ENCODE data around the gene HDAC1.
A peak's percentile ranks its signal among the peaks of the same experiment; 100 is the strongest.

The HDAC1 gene

DNA sequence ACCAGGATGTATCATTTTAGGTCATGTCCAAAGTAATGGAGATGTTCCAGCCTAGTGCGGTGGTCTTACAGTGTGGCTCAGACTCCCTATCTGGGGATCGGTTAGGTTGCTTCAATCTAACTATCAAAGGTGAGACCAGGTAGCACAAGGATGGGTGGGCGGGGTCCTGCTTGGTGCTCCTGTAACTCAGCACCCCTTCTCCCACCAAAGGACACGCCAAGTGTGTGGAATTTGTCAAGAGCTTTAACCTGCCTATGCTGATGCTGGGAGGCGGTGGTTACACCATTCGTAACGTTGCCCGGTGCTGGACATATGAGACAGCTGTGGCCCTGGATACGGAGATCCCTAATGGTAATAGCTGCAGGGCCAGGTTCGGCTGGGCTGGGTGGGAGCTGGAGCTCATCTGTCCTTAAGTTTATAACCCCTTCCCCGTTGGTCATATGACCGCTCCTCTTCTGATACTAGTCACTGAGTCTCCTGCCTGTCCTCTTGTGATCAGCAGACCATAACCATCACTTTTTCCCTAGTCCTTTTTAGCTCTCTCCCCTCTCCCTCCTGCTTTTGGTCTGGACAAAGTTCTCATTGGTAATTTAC lies 38.8 kb downstream of the HDAC1 start:
- DNase-seq = no peak

DNA sequence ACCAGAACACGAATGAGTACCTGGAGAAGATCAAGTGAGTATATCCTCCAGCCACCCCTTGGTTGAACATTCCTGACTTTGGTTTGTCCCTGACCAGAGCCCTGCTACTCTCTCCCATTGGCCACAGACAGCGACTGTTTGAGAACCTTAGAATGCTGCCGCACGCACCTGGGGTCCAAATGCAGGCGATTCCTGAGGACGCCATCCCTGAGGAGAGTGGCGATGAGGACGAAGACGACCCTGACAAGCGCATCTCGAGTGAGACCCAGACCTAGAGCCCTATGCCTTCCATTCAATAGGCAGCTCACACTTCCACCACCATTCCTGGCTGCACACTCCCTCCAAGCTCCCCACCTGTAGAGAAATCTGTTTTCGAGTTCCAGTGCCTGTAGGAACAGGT lies 39.7 kb downstream of the HDAC1 start:
- DNase-seq = no peak

DNA sequence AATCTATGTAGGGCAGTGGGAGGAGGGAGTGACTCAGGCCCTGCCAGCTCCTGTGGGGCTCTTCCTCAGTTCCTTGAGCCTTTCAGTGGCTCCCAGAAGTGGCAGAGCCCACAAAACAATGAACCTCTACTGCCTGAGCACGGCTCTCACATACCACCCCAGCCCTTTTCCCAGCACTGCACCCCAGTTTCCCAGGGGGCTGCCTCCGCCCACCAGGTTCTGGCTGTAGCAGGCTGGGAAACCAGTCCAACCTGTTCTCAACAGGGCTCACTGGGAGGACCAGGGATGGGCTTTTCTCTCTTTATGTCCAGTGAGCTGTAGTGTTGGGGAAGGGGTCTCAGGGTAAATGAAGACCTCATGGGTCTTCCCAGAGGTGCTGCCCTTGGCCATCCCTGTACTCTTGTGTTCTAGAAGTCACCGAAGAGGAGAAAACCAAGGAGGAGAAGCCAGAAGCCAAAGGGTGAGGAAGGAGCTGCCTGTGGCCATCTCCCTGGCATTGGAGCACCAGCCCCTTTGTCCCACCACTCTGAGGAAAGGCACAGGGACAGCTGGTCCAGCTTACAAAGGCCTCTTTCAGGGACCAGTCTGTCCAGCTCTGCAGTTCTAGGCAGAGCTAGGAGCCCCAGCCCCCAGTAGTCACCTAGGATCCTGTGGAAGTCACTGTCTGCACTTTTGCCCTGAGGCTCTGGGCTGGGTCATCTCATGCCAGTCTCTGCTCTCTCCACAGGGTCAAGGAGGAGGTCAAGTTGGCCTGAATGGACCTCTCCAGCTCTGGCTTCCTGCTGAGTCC lies 40.6 kb downstream of the HDAC1 start:
- peak; percentile 90 for DNase-seq

DNA sequence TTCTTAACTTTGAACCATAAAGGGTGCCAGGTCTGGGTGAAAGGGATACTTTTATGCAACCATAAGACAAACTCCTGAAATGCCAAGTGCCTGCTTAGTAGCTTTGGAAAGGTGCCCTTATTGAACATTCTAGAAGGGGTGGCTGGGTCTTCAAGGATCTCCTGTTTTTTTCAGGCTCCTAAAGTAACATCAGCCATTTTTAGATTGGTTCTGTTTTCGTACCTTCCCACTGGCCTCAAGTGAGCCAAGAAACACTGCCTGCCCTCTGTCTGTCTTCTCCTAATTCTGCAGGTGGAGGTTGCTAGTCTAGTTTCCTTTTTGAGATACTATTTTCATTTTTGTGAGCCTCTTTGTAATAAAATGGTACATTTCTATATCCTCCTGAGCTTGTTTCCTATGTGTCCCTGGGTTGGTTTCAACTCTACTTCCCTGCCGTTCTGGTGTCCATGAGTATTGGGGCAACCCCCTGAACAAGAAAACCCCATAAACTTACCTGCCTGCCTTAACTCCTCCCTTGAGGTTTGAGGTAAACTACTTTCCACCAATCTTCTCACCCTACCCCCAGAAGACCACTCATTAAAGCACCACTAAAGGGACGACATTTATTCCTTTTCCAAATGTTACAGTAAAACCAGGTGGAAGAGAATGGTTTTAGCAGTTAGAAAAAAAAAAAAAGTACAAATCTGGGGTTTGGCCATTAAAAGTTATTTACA lies 41.5 kb downstream of the HDAC1 start:
- DNase-seq = no peak

DNA sequence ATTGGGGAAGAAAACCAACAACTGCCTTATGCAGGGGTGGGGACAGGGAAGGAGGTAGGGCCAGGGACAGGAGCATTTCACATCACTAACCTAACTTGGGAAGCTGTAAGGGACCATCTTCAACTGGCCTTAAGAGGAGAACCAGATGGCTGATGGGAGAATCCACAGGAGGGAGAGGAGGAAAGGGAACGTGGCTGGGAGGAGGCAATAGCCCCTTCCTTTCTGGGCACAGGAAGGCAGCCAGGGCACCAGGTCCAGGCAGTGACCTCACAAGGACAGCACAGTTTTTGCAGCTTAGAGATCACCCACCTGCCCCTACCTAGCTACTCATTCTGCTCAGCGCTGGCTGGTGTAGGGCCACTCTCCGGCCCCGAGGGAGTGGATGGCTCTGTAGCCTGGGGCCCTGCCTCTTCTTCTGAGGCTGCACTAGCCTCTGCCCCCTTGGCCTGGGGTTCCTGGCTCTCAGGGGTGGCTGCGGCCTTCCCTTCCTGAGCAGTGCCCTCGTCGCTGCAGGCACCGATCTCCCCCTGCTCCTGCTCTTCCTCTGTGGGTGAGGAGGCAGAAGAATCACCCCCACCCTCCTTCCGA lies 42.5 kb downstream of the HDAC1 start:
- no peak for DNase-seq

DNA sequence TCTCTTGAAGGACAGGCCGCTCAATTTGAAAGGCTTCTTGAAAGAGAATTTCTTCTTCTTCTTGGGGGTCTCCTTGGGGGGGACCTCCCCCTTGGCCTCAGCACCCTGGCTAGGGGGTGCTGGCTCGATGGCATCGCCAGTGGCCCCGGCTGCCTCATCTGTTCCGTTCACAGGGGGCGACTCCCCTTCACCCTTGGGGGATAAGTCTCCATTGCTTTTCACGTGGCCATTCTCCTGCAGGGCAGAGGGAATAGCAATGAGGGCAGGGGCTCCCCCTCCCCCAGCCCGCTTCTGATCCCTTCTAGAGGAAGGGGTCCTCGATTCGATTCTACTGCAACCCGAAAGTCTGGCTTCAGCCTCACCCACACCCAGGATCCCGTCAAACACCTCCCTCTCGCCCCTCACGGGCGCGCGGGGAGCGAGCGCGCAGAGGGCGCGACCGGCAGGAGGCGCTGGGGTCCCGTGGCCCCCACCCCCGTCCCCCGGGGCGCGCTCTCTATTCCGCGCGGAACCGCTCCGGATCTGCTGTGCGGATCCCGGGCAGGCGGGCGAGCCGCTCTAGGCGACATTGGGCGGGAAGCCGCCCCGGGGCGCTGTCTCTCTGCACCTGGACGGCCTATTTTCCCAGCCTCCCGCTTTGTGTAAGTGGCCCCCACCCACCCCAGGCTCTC lies 43.1 kb downstream of the HDAC1 start:
- DNase-seq = no peak

DNA sequence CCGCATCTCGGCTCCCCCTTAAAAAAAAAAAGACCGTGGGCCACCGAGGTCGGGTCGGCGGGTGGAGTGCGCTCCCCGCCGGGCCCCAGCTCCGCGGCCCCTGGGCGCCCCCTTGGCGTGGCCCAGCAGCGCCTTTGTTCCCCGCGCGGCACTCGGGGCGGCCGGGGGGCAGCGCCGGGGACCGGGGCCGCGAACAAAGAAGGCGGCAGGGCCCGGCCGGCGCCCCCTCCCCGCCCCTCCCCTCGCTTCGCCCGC lies 43.6 kb downstream of the HDAC1 start:
- DNase-seq = no peak

DNA sequence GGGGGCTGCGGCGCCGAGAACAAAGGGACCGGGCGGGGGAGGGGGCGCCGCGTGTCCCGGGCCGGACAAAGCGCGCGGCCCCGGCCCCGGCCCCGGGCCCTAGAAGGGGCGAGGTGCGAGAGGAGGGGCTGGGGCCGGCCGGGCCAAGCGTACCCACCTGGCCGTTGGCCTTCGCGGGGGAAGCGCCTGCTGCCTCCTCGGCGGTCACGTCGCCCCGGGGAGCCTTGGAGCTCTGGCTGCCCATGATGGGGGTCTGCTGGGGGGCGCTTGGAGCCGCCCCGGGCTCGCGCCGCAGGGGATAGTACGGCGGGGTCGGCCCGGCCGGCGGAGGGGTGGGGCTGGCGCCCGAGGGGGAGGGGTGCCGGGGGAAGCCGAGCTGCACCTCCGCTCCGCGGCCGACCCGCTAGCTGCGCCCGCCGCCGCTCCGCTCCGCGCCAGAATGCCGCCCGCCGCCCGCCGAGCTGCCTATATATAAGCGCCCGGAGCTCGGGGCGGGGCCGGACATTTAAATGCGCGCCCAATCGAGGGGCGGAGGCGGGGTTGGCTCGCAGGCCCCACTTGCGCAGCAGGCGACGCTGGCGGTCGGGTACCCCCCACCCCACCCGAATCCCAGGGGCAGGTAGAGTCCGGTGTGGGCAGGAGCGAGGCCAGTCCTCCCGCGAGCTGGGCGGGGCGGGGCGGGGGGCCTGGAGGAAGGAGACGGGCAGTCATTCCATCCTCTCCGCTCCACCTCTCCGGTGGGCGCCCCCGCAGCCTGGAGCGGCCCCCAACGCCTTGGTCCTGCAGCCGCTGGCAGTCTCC lies 44.1 kb downstream of the HDAC1 start, which contains the start of gene MARCKSL1:
Gene MARCKSL1, minus strand, starts transcription at position 444 of the 801 bp plus-strand sequence. Its CDS starts 200 bp downstream, at position 244.
- DNase-seq = peak; percentile 95

DNA sequence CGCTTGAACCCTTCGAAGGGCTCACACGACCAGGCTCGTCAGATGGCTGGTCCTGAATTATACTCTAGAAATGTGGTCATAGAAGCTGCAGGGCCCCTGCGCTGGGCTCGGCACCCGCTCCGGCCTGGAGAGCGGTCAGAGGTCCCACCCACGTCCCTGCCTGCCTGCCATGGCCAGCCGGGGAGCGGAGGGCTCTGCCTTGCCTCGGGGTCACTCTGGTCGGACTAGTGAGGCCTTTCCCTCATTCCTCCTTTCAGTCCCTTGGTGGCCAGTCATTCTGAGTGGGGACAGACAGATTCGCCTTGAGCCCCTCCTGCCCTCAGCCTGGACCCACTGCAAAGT lies 44.7 kb downstream of the HDAC1 start:
- DNase-seq = no peak

DNA sequence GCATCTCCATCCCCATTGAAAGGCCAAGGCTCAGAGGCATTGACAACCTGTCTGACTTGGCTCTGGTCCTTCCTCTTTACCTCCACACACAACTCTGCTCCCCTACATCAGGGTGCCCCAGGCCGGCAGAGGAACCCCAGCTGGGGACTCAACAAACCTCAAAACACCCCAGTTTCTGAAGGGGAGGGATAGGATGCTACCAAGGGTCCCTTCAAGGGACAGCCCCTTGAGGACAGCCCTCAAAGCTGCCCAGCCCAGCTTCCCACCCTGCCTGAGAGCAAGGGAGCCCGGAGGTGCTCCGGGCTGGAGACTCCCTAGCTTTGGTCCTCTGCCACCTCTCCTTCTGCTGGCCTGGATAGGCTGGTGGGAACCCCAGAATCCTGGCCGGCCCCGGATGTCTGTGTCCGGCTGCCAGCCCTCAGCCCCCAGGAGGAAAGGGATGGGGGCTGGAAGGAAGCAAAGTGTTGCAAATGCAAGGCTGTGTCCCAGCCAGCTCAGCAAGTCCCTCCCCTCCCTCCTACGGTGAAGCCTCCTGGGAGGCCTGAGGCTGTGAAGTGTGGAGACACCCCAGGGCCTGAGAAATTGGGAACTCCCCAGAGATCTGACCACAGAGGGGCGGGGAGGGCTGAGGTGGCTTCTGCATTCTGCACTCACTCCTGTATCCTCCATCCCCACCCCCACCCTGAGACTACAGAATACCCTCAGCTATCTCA lies 45.2 kb downstream of the HDAC1 start:
- DNase-seq = peak; percentile 77

DNA sequence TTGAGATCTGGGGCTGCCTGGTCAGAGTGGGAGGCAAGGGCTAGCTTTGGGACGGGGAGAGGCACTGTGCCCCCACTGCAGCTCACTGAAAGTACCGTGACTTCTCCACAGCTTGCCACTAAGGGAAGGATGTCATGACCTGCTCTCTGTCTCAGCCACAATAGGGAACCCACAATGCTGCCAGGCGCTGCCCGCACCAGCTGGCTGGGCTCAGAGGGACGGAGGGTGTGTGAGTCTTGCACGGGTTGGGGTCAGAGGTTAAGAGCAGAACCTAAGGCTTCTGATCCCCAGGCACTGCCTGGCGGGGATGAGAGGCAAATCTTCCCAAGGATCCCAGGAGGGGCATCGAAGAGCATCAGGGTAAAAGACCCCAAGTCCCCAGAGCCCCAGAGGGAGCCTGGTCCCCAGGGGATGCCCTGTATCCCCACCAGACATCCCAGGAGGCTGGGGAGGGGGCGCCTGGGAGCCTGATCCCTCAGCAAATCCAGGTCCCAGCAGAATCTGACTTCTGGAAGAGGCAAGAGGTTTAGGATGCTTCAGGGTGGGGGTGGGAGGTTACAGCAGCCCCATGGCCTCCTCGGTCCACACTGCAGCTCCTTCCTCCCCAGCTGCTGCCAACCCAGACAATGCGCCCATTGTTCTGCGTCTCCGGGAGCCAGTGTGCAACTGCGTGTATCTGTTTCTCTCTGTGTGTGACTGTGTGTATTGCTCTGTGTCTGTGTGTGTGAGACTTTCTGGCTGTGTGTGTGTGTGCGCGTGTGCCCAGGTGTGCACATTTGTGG lies 46.2 kb downstream of the HDAC1 start:
- DNase-seq = peak; percentile 94

DNA sequence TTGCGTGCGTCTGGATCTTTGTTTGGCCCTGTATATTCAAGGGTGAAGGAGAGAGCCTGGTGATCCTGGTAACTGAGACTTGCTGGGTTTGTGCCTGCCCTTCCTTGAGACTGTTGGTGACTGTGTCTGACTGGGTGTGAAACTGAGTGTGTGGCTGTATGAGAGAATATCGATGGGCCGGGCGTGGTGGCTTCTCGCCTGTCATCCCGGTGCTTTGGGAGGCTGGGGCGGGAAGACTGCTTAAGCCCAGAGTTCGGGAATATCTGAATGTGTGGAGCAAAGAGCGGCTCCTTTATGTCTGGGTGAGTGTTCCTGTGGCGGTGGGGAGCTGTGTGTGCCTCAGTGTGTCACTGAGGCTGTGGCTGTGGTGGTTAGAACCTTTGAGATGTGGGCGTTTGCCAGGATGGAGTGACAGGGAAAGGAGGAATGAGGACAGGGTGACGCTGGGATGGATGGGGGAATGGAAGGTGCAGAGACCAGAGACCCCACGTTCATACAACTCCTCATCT lies 46.8 kb downstream of the HDAC1 start:
- no peak for DNase-seq

DNA sequence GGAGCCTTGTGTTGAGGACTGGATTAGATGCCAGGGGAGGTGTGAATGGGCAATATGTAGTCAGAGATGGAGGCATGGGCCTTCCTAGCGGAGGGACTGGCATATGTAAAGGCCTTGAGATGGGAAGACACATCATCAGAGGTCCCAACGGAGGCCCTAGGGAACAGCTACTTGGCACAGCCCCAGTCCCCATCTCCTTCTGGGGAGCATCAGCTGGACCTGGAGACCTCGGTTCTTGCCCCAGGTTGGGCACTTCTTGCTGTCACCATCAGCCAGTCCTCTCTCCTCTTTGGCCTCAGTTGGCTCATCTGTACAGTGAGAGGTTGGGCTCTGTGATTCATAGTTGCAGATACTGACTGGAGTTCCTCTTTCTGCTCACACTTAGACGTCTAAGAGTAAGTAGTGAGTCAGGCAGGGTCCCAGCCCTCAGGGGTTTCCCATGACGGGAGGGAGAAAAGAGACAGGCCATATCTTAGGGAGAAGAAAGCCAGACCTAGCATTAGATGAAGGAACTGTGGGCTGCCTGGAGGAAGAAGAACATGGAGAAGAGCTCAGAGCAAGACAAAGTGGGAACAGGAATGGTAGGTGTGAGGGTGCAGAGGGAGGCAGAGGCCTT lies 47.6 kb downstream of the HDAC1 start:
- peak; percentile 96 for DNase-seq

DNA sequence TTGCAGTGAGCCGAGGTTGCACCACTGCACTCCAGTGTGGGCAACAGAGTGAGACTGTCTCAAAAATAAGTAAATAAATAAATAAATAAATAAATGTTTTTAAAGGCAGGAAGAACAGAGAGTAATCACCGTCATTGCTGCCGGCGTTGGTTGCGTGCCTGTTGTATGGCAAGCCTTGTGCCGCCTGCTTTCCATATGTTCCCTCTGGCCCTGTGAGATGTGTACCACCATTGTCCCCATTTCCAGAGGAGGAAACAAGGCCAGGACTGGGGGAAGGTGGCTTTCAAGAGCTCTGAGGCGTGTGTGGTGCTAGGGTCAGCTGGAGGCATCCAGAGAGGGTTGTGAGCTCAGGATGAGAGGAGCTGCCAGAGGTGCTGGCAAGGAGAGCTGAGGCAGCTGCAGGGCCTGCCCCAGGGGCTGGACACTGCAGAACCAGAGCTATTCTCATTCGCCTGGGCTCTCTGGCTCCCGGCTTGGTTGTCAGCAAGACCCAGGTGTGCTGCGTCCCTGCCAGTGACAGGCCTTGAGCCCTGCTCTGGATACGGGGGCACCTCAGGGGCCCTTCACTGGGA lies 49.4 kb downstream of the HDAC1 start:
- DNase-seq = peak; percentile 61

DNA sequence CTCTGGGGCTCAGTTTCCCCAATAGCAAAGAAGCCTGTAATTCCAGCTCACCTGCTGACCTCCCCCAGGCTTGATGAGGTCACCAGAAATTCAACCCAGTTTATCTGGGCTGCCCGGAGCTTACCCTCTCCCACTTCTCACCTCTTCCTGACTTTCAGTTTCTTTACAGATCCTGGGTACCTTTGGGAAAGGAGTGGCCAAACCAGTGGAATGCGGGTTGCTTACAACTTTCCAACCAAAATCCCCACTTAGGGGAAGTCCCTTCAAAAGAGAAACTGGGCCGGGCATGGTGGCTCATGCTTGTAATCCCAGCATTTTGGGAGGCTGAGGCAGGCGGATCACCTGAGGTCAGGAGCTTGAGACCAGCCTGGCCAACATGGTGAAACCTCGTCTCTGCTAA lies 50.1 kb downstream of the HDAC1 start:
- DNase-seq = peak; percentile 49

DNA sequence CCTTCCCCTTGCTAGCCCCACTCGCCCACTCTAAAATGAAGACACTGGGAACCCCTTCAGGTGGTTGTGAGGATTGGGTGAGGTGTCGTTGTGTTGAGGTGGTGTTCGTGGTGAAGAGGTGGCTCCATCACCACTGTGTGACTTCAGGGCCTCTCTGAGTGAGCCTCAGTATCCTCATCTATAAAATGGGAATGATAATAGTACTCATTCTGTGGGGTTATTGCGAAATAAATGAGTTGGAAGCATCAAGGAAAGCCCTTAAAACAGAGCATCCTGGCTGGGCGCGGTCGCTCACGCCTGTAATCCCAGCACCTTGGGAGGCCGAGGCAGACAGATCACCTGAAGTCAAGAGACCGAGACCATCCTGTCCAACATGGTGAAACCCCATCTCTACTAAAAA lies 50.8 kb downstream of the HDAC1 start:
- no peak for DNase-seq

DNA sequence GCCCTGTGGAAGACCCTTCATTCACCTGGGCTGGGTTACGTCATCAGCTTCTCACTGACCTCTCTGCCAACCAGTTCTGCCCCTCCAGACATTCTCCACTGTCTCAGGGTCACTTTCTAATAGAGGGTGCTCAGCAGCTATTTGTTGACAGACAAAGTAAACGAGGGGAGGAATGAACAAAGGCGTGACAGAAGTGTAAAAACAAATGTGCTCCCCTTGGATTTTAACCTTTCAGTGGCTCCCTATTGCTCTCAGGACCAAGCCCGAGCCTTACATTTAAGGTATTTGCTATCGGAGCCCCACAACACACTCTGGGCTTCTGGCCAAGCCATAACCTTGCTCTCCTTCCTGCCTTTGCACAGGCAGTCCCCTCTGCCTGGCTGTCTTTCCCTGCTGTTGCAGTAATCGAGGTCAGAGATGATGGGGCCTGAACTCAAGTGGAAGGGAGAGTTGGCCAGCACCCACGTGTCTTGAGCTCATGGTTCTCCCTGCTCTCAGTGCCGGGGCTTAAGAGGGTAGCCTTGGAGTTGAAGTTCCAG lies 53.5 kb downstream of the HDAC1 start:
- DNase-seq = no peak

DNA sequence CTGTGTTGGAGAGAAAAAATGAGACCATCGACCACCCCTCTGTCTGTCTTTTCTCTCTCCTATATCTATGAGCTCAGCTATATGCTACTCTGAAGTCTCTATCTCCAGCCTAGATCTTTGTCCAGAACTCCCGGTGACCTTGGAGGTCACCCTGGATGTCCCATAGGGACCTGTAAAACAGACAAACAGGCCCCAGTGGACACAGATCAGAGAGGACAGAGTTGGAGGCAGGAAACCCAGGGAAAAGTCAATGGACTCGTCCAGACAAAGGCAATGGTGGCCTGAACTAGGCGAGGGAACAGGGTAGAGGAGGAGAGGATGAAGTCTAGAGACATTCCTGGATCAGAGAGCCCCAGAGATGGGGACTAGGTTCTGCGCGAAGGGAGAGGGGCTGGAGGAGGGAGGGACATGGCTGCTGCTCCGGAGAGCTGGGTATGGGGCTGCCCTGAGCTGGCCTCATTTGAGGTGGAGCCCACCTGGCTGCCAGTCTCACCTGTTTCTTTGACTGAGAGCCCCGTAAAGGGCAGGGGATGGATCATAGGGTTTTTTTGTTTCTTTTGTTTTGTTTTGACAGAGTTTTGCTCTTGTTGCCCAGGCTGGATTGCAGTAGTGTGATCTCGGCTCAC lies 54.8 kb downstream of the HDAC1 start:
- no peak for DNase-seq

DNA sequence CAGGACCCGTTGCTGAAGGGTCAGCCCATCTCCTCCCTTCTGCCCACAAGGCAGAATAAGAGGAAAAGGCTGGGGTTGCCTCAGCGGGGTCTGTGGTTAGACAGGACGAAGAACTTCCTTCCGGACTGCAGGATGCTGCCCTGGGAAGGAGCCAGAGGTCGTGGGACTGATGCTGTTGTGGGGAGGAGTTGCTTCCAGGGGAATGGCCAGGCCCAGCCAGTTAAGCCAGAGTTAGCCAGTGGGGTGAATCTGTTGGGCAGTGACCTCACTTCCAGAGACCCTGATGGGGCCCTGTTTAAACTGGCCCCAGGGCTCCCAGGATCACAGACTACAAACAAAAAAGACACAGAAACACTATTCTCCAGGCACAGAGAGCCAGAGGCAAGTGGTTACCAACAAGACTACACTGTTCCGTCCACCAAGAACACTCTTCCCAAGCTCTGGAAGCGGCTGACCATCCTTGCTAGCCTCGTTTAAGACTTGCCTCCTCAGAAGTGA lies 57.4 kb downstream of the HDAC1 start:
- DNase-seq = peak; percentile 93

Measured in islet precursor cell (in vitro differentiated cells).